ENCODE results near the gene CALN1. TPM values are rescaled to one million over a fixed set of nuclear protein-coding genes. Genes with fewer than 3 reads are reported as not detected.
"Not testable (repeated sequence)": the region's sequence is repeated elsewhere in the genome, so short reads cannot be mapped to it uniquely, and the experiment has no call there.

The CALN1 gene
- total RNA-seq, 1 donor from 2014 or later = 0.52 TPM

DNA sequence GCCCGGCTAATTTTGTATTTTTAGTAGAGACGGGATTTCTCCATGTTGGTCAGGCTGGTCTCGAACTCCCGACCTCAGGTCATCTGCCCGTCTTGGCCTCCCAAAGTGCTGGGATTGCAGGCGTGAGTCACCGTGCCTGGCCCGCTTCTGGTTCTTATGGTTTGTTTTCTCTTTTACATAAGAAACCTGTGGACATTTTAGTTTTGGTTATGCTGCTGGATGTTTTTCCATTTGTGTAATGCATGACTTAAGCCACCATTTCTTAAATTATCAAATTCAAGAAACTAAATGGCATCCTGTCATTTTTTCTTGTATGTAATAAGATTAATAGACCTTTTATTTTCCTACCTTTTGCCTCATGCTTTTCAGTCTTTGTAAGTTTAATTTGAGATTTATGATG lies 589.7 kb downstream of the CALN1 start:
- not testable (repeated sequence) for H3K27me3 ChIP-seq (ENCODE audit: control insufficient read depth in 3 of 3, insufficient read depth in 3 of 3, low read length in 3 of 3); H3K9ac ChIP-seq (ENCODE audit: low read depth in 1 of 3, low read length in 3 of 3); H3K36me3 ChIP-seq (ENCODE audit: control insufficient read depth in 3 of 3, insufficient read depth in 3 of 3, low read length in 3 of 3); H3K9me3 ChIP-seq (ENCODE audit: control insufficient read depth in 3 of 3, low read length in 3 of 3); H3K27ac ChIP-seq (ENCODE audit: low read depth, low read length); H3K4me3 ChIP-seq (ENCODE audit: low read length in 3 of 3); H3K4me1 ChIP-seq (ENCODE audit: control insufficient read depth in 3 of 3, insufficient read depth in 3 of 3, low read length in 3 of 3)

DNA sequence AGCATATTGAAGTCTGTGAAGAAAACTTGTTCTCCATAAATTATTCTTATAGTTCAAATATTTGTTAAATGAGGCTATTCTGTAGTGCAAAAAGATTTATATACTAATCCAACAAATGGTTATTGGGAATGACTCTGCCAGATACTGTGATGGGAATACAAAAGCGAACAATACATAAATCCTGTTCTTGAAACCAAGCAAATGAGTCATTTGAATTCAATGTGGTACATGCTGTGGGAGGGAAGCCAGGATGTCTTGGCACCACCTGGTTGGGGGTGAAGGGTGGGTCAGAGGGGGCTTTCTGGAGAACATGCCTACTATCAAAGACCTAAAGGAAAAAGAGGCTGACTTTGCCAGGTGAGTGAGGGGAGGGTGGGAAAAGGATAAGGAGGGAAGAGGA lies 594.2 kb downstream of the CALN1 start:
- Histone ChIP-seq H3K9ac (ENCODE audit: low read depth in 1 of 3, low read length in 3 of 3) (no peak overlapping the region), H3K36me3 (ENCODE audit: control insufficient read depth in 3 of 3, insufficient read depth in 3 of 3, low read length in 3 of 3) (no peaks in the 10 kb centered on the region), H3K9me3 (ENCODE audit: control insufficient read depth in 3 of 3, low read length in 3 of 3) (no peaks in the 10 kb centered on the region), H3K27ac (ENCODE audit: low read depth, low read length) (no peak overlapping the region), H3K4me3 (ENCODE audit: low read length in 3 of 3) (no peak overlapping the region), H3K4me1 (ENCODE audit: control insufficient read depth in 3 of 3, insufficient read depth in 3 of 3, low read length in 3 of 3) (no peaks in the 10 kb centered on the region), H3K27me3 (ENCODE audit: control insufficient read depth in 3 of 3, insufficient read depth in 3 of 3, low read length in 3 of 3) (no peaks in the 10 kb centered on the region)

DNA sequence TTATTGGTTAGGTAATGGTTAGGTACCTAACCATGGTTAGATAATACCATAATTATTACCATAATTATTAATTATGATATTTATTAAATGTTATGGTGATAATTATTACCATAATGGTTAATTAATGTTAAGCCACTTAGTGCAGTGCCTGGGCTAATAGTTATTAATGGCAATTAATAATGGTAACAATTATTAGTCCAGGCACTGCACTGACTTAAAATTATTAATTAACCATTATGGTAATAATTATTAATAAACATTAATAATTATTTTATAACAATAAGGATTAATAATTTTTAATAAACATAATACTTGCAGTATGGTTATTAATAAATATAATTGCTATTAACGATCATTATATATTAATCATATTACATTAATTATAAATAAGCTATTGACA lies 604.0 kb downstream of the CALN1 start:
- H3K4me1 ChIP-seq (ENCODE audit: control insufficient read depth in 3 of 3, insufficient read depth in 3 of 3, low read length in 3 of 3) = no peaks in the 10 kb centered on the region
- no peaks in the 10 kb centered on the region for H3K27me3 ChIP-seq (ENCODE audit: control insufficient read depth in 3 of 3, insufficient read depth in 3 of 3, low read length in 3 of 3)
- no peak overlapping the region for H3K9ac ChIP-seq (ENCODE audit: low read depth in 1 of 3, low read length in 3 of 3)
- no peak overlapping the region for H3K27ac ChIP-seq (ENCODE audit: low read depth, low read length)
- no peaks in the 10 kb centered on the region for H3K36me3 ChIP-seq (ENCODE audit: control insufficient read depth in 3 of 3, insufficient read depth in 3 of 3, low read length in 3 of 3)
- peaks cover 0 to 5% (median 3%) of the 10 kb centered on the region in 3 donors for H3K9me3 ChIP-seq (ENCODE audit: control insufficient read depth in 3 of 3, low read length in 3 of 3)
- no peak overlapping the region for H3K4me3 ChIP-seq (ENCODE audit: low read length in 3 of 3)

DNA sequence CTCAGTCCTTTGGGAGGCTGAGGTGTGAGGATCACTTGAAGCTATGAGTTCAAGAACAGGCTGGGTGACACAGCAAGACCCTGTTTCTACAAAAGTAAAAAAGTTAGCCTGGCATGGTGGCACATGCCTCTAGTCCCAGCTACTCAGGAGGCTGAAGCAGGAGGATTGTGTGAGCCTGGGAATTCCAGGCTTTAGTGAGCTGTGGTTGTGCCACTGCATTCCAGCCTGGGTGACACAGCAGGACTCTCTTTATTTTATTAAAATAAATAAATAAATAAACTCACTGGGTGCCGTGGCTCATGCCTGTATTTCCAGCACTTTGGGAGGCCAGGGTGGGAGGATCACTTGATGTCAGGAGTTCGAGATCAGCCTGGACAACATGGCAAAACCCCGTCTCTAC lies 607.9 kb downstream of the CALN1 start:
- Histone ChIP-seq H3K4me3 (ENCODE audit: low read length in 3 of 3) (no peak overlapping the region), H3K9me3 (ENCODE audit: control insufficient read depth in 3 of 3, low read length in 3 of 3) (peaks cover 0 to 5% (median 3%) of the 10 kb centered on the region in 3 donors), H3K27me3 (ENCODE audit: control insufficient read depth in 3 of 3, insufficient read depth in 3 of 3, low read length in 3 of 3) (no peaks in the 10 kb centered on the region)

DNA sequence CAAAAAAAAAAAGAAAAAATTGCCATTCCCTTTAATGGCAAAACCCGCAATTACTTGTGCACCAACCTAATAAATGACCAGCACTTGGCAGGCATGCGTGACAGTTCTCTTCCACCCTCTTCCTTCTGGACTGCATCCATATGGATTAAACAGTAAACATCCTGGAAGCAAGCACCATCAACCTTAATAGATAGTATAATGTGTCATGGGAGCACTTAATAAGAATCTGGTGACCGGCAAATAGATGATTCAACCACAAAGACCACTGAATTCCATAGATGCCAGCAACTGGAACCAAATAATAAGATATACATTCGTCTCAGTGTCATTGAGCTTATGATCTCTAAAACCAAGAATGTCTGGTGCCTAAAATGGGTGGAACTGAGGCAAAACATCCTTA lies 610.2 kb downstream of the CALN1 start:
- no peaks in the 10 kb centered on the region for H3K4me1 ChIP-seq (ENCODE audit: control insufficient read depth in 3 of 3, insufficient read depth in 3 of 3, low read length in 3 of 3)

More for the DNA sequence above, 607.9 kb downstream of the CALN1 start:
- Histone ChIP-seq H3K9ac (ENCODE audit: low read depth in 1 of 3, low read length in 3 of 3) (no peak overlapping the region), H3K36me3 (ENCODE audit: control insufficient read depth in 3 of 3, insufficient read depth in 3 of 3, low read length in 3 of 3) (no peaks in the 10 kb centered on the region), H3K4me1 (ENCODE audit: control insufficient read depth in 3 of 3, insufficient read depth in 3 of 3, low read length in 3 of 3) (no peaks in the 10 kb centered on the region), H3K27ac (ENCODE audit: low read depth, low read length) (no peak overlapping the region)

DNA sequence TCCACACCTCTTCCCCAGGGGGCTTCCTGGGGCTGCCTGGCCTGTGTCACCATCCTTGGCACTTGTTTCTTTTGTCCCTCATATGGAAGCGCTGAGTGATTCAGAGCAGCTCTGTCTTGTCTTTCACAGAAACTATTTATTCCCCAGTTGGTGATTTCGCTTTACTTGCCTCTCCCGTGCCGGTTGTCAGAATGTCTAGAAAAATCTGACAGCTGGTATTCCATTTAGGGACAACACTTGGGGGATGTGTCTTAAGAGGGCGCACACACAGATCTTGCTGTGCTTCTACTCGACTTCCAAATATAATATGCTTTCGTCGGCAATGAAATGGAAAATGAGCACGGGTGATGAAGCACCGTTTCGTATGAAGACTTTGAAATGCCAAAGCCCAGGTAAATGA lies 611.8 kb downstream of the CALN1 start:
- Histone ChIP-seq H3K36me3 (ENCODE audit: control insufficient read depth in 3 of 3, insufficient read depth in 3 of 3, low read length in 3 of 3) (no peaks in the 10 kb centered on the region), H3K4me1 (ENCODE audit: control insufficient read depth in 3 of 3, insufficient read depth in 3 of 3, low read length in 3 of 3) (no peaks in the 10 kb centered on the region), H3K27ac (ENCODE audit: low read depth, low read length) (no peak overlapping the region), H3K9ac (ENCODE audit: low read depth in 1 of 3, low read length in 3 of 3) (no peak overlapping the region), H3K4me3 (ENCODE audit: low read length in 3 of 3) (no peak overlapping the region), H3K27me3 (ENCODE audit: control insufficient read depth in 3 of 3, insufficient read depth in 3 of 3, low read length in 3 of 3) (no peaks in the 10 kb centered on the region), H3K9me3 (ENCODE audit: control insufficient read depth in 3 of 3, low read length in 3 of 3) (no peaks in the 10 kb centered on the region)

More for the DNA sequence above, 610.2 kb downstream of the CALN1 start:
- H3K27ac ChIP-seq (ENCODE audit: low read depth, low read length) = no peak overlapping the region
- no peak overlapping the region for H3K4me3 ChIP-seq (ENCODE audit: low read length in 3 of 3)
- H3K9me3 ChIP-seq (ENCODE audit: control insufficient read depth in 3 of 3, low read length in 3 of 3) = peaks cover 0 to 5% (median 3%) of the 10 kb centered on the region in 3 donors
- H3K9ac ChIP-seq (ENCODE audit: low read depth in 1 of 3, low read length in 3 of 3) = no peak overlapping the region
- no peaks in the 10 kb centered on the region for H3K27me3 ChIP-seq (ENCODE audit: control insufficient read depth in 3 of 3, insufficient read depth in 3 of 3, low read length in 3 of 3)
- no peaks in the 10 kb centered on the region for H3K36me3 ChIP-seq (ENCODE audit: control insufficient read depth in 3 of 3, insufficient read depth in 3 of 3, low read length in 3 of 3)

DNA sequence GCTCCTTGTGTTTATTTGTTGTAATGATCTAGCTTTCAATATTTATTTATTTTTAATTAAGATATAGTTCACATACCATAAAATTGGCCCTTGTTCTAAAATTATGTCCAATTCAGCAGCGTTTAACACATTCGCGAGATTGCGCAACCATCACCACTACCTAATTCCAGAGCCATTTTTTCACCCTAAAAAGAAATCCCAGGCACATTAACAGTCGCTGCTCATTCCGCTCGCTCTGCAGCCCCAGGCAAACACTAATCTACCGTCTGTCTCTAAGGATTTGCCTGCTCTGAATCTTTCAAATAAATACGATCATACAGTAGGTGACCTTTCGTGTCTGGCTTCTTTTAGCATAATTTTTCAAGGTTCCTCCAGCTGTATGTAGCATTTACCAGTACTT lies 616.7 kb downstream of the CALN1 start:
- Histone ChIP-seq H3K4me3 (ENCODE audit: low read length in 3 of 3) (no peak overlapping the region), H3K36me3 (ENCODE audit: control insufficient read depth in 3 of 3, insufficient read depth in 3 of 3, low read length in 3 of 3) (no peaks in the 10 kb centered on the region), H3K27me3 (ENCODE audit: control insufficient read depth in 3 of 3, insufficient read depth in 3 of 3, low read length in 3 of 3) (no peaks in the 10 kb centered on the region), H3K27ac (ENCODE audit: low read depth, low read length) (no peak overlapping the region), H3K9ac (ENCODE audit: low read depth in 1 of 3, low read length in 3 of 3) (no peak overlapping the region), H3K9me3 (ENCODE audit: control insufficient read depth in 3 of 3, low read length in 3 of 3) (peaks cover 0 to 2% (median 0%) of the 10 kb centered on the region in 3 donors), H3K4me1 (ENCODE audit: control insufficient read depth in 3 of 3, insufficient read depth in 3 of 3, low read length in 3 of 3) (no peaks in the 10 kb centered on the region)

DNA sequence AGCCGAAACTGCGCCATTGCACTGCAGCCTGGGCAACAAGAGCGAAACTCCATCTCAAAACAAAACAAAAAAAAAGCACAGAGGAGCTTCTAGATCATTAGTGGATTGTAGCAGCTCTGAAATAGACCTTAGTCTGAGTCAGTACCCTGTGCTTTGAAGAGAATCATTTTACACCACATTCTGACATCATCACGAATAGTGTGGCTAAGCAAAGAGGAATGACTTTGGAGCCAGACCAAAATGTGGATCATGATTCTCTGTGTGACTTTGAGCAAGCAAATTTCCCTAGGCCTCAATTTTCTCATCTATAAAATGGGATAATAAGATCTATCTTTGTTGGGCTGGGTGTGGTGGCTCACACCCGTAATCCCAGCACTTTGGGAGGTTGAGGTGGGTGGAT lies 618.9 kb downstream of the CALN1 start:
- no peak overlapping the region for H3K9ac ChIP-seq (ENCODE audit: low read depth in 1 of 3, low read length in 3 of 3)
- peaks cover 0 to 2% (median under 1%) of the 10 kb centered on the region in 3 donors for H3K9me3 ChIP-seq (ENCODE audit: control insufficient read depth in 3 of 3, low read length in 3 of 3)
- no peak overlapping the region for H3K27ac ChIP-seq (ENCODE audit: low read depth, low read length)
- H3K4me1 ChIP-seq (ENCODE audit: control insufficient read depth in 3 of 3, insufficient read depth in 3 of 3, low read length in 3 of 3) = no peaks in the 10 kb centered on the region
- no peaks in the 10 kb centered on the region for H3K36me3 ChIP-seq (ENCODE audit: control insufficient read depth in 3 of 3, insufficient read depth in 3 of 3, low read length in 3 of 3)
- no peak overlapping the region for H3K4me3 ChIP-seq (ENCODE audit: low read length in 3 of 3)
- H3K27me3 ChIP-seq (ENCODE audit: control insufficient read depth in 3 of 3, insufficient read depth in 3 of 3, low read length in 3 of 3) = no peaks in the 10 kb centered on the region

DNA sequence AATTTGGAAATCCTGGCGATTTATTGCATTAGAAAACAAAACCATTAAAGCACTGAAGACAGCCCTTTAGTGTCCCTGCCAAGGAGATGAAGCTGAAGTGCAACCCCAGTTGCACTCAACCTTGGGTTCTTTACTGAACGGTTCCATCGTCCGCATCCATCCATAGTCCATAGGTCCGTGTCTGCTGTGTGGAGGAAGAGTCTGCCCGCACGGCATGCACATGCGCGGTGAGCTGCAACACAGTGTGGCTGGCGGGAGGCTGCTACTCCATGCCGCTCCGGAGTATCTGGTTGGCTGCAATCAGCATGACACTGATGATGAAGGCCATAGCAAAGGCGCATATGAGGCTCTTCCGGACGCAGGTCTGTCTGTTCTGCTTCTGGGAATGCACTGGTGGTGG lies 624.6 kb downstream of the CALN1 start:
- H3K27me3 ChIP-seq (ENCODE audit: control insufficient read depth in 3 of 3, insufficient read depth in 3 of 3, low read length in 3 of 3) = peaks cover 0 to 3% (median 0%) of the 10 kb centered on the region in 3 donors
- no peak overlapping the region for H3K4me3 ChIP-seq (ENCODE audit: low read length in 3 of 3)
- no peak overlapping the region for H3K27ac ChIP-seq (ENCODE audit: low read depth, low read length)
- H3K36me3 ChIP-seq (ENCODE audit: control insufficient read depth in 3 of 3, insufficient read depth in 3 of 3, low read length in 3 of 3) = no peaks in the 10 kb centered on the region
- no peaks in the 10 kb centered on the region for H3K4me1 ChIP-seq (ENCODE audit: control insufficient read depth in 3 of 3, insufficient read depth in 3 of 3, low read length in 3 of 3)
- peaks cover 3 to 9% (median 8%) of the 10 kb centered on the region in 3 donors for H3K9me3 ChIP-seq (ENCODE audit: control insufficient read depth in 3 of 3, low read length in 3 of 3)
- H3K9ac ChIP-seq (ENCODE audit: low read depth in 1 of 3, low read length in 3 of 3) = no peak overlapping the region

DNA sequence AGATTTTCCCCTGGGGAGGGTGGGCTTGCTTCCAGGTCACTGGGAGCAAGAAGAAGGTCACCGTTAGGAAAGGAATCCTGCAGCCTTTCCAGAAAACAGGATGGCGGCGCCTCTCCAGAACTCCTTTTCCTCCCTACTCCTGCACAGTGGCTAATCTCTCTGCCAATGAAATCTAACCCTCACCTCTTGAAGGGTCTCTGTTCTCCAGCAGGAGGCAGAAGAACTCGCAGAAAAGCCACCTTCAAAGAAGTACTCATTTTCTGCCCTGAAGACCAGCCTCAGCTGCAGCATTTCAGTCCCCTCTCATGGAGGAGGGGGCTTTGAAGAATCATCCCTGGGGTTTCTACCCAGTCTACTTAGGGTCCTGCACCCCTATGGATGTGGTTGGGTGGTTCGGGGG lies 626.9 kb downstream of the CALN1 start:
- Histone ChIP-seq H3K27ac (ENCODE audit: low read depth, low read length) (no peak overlapping the region), H3K4me3 (ENCODE audit: low read length in 3 of 3) (no peak overlapping the region), H3K9ac (ENCODE audit: low read depth in 1 of 3, low read length in 3 of 3) (no peak overlapping the region), H3K27me3 (ENCODE audit: control insufficient read depth in 3 of 3, insufficient read depth in 3 of 3, low read length in 3 of 3) (peaks cover 0 to 3% (median 0%) of the 10 kb centered on the region in 3 donors), H3K9me3 (ENCODE audit: control insufficient read depth in 3 of 3, low read length in 3 of 3) (peaks cover 3 to 9% (median 8%) of the 10 kb centered on the region in 3 donors), H3K4me1 (ENCODE audit: control insufficient read depth in 3 of 3, insufficient read depth in 3 of 3, low read length in 3 of 3) (no peaks in the 10 kb centered on the region), H3K36me3 (ENCODE audit: control insufficient read depth in 3 of 3, insufficient read depth in 3 of 3, low read length in 3 of 3) (no peaks in the 10 kb centered on the region)

DNA sequence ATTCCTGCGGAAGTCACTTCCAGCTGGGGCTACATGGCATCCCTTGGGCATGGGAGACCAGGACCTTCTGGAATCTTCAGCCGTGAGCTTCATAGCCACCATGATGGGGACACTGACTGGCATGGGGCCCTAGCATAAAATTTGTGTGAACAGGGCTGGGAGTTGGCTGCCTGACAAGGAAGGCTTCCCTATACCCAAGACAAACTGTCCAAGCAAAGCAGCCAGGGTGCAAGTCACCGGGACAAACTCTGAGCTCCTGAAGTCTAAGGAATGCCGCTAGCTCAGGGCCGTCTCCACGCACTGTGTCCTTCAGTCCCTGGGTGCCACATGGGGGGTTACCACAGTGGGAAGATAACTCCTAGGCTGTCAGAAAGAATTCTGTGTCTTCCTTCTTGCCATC lies 627.4 kb downstream of the CALN1 start:
- peaks cover 3 to 9% (median 8%) of the 10 kb centered on the region in 3 donors for H3K9me3 ChIP-seq (ENCODE audit: control insufficient read depth in 3 of 3, low read length in 3 of 3)
- no peak overlapping the region for H3K4me3 ChIP-seq (ENCODE audit: low read length in 3 of 3)
- no peak overlapping the region for H3K27ac ChIP-seq (ENCODE audit: low read depth, low read length)
- H3K36me3 ChIP-seq (ENCODE audit: control insufficient read depth in 3 of 3, insufficient read depth in 3 of 3, low read length in 3 of 3) = no peaks in the 10 kb centered on the region
- H3K4me1 ChIP-seq (ENCODE audit: control insufficient read depth in 3 of 3, insufficient read depth in 3 of 3, low read length in 3 of 3) = no peaks in the 10 kb centered on the region
- peaks cover 0 to 3% (median 0%) of the 10 kb centered on the region in 3 donors for H3K27me3 ChIP-seq (ENCODE audit: control insufficient read depth in 3 of 3, insufficient read depth in 3 of 3, low read length in 3 of 3)
- H3K9ac ChIP-seq (ENCODE audit: low read depth in 1 of 3, low read length in 3 of 3) = no peak overlapping the region
